NCI-H146 (cell line): ENCODE data around the gene FBXO9.

ENCODE experiments used
- DNase-seq: peaks from one replicate; lab custom pipeline; 2025; lab: John Stamatoyannopoulos, UW

FBXO9 gene

DNA sequence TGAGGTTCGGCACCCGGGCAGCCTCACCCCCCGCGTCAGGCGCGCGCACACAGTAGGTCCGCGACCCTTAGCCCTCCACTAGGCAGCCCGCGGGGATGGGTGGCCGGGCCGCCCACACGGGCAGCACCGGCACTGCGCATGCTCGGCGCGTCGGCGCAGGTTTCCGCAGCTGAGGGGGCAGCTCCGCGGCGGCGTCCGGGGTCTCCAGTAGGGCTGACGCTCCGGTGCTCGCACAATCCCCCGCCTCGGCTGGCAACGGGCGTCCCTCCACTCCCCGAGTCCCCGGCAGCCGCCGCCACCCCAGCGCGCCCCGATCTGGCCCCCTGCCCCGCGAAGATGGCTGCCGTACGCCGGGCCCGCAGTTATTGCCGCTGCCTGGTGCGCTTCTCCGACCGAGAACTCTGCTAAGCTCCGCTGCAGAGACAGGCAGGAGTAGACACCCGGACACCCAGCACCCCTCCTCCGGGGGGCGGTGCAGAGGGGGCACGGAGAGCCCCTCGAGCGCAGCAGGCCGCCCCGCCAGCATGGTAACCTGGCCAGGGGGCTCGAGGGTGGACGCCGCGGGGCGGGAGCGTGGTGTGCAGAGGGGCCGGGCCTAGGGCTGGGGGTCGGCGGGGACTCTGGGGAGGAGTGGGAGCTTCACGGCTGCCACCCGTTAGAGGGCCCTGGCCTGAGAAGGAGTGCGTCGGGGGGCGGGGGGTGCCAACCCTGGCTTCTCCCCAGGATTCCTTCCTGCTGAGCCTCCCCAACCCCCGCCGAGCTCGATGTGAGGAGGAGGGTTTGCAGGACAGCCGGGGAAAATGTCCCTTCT lies at the start of gene FBXO9:
Gene FBXO9 (plus strand): TSS at position 139 of the 811 bp plus-strand sequence. CDS start 386 bp downstream, at position 525.
- peak; percentile 67 for DNase-seq

DNA sequence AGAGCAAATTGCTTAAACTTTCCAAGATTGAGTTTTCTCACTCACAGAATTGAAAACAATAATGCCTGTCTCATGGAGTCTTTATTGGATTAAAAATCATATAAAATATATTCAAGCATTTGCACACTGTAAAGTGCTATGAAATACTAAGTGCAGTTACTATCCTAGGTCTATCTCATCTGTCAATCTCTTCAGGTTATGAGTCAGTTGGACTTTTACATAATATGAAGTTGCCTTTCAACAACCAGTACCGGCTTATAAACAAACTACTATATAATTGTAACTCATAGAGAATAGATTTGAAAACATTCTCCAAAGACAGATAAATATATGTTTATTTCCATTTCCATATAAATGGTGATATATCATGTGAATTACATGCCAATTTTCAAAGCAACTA lies 49.7 kb upstream of the FBXO9 start:
- DNase-seq, result no peak

DNA sequence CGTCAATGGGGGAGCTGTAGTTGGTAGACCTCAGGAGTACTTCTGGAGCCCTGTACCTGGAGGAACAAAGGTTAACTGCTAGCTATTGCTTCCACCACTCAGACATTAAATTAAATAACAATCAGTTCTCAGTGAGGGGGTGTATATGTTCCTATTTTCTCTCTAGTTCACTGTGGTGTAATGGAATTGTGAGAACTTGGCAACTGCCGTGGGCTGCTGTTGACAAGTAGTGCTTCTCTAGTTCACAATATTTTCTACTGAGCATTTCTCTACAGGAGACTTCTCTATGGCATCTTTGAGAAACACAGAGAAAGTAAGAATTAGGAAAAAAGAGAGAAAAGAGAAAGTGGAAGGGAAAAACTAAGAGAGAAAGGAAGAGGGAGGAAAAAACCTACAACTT lies 46.8 kb upstream of the FBXO9 start:
- DNase-seq, result no peak

DNA sequence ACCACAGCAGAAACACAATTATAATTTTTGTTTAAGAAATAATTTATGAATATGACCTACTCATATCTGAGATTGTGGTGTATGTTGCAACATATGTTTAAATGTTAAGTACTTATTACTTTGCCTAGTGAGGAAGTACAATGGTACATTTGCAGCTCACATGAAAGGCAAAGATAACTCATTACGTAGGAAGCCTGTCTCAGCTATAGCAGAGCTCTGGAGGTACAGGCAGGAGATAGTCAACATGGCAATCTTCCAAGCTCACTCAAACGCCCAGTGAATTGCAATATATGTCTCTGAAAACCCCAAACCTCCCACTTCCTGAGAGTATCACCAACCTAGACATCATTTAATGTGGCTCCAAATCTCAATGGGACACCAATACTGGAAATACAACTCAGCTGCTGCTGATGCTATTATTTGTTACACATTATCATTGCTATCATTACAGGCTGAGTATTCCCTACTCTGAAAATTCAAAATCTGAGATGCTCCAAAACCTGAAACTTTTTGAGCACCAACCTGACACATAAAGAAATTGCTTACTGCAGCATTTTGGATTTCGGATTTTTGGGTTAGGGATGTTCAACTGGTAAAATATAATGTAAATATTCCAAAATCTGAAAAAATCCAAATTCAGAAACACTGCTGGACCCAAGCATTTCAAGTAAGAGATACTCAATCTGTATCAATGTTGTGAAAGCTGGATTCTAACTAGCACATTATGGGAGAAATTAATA lies 45.0 kb upstream of the FBXO9 start:
- no peak for DNase-seq

DNA sequence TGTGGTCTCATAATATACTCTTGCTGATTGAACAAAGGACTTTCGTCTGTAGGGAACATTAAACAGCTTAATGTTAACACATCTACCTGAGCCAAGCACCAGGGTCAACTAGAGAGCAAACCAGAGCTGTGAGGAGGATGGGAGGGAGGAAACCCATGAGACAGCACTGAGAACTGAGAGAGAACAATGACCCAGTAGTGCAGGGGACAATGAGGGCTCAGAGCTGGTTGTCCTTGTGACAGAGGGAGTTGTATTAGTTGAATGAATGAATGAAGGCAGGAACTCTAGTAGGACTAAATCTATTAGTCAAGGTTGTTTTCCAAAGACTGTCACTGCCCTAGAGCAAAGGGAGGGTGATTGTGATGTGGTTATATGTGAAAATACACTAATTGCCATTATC lies 41.9 kb upstream of the FBXO9 start:
- DNase-seq, result no peak

DNA sequence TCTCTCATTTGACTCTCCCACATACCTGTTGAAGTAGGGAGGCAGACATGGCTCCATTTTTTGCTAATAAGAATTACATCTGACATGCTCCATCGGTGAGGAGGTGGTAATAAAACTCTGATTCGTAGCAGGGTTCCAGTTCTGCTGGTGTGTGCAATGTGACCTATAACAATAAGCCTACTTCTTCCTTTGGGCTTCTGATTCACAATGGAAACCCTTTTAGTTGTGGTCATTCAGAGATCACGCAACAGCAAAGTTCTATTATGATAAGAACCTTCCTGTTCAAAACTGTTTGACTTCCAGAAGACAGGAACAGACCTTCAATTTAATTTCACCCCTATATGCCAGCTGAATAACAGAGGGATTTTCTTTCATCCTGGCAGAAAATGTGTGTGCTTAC lies 38.7 kb upstream of the FBXO9 start:
- no peak for DNase-seq

DNA sequence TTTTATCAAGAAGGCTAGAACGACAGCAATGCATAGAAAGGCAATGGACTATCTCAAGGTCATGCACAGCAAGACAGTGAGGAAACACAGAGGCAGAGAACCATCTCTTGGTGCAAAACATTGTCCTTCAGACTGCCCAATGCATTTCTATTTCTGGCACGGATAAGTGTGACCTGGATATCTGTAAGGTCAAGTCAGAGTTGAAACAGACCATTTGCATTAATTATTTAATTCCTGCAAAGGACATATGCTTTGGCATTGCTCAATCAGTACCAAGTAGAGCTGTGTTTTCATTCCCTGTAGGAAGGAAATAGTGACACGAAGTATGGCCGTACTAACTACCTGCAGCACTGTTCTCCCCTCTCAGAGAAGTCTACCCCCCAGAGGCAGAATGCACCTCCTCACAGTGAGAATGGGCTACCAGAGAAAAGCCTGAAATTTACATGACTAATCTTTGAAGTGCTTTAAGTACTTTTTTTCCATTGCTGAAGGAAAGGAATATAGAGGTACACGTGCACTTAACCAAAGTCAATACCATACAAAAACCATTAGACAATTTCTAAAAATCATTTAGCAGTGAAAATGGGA lies 38.0 kb upstream of the FBXO9 start:
- DNase-seq, result no peak

DNA sequence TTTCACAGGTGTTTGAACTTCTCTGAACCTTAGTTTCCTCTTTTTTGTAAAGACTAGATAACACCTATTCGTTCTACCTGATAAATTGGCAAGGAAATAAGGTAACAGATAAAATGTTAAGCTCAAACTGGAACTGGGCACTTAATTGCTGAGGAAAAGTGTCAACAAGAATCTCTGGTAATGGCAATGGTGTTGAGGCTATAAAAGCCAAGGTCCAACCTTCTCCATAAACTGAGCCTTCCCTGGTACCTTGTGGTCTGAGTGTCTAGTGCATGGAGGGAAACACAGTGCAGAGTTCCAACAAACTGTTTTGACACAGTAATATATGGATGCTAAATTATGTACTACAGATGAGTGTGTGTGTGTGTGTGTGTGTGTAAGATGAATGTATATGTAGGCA lies 36.7 kb upstream of the FBXO9 start:
- DNase-seq, result no peak

DNA sequence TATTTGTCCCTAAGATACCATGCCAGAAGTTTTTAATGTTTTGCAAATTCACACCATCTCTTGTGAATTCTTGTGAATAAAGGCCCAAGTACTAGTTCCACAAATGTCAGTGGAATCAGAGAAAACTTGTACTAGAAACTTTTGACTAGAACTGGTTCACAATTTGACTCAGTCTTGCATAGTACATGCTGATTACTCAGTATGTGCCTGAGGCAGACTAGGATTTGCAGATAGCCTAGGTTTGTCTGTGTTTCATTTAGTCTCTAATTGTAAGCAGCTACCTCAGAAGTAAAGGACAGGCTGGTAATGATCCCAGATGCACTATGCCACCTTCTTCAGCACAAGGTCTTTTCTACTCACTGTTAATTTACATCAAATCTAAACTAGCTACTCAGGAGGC lies 35.9 kb upstream of the FBXO9 start:
- DNase-seq, result no peak

DNA sequence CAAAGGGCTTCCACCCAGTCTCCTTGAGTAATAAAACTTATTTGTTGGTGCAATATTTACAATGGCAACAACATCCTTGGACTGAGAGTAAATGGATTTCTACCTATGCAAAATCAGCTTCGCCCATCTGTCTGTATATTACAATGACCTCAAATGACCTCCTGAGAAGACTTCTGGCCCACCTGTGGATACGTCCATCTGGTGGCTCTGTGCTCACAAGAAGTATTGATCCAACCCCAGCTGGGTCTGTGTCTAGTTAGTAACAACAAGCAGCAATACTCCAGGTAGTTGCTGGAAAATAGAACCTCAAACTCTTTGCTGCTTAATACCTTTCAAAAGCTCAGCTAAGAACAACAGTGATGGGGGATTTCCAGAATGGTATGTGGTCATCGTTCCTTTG lies 35.4 kb upstream of the FBXO9 start:
- DNase-seq, result peak; percentile 88

DNA sequence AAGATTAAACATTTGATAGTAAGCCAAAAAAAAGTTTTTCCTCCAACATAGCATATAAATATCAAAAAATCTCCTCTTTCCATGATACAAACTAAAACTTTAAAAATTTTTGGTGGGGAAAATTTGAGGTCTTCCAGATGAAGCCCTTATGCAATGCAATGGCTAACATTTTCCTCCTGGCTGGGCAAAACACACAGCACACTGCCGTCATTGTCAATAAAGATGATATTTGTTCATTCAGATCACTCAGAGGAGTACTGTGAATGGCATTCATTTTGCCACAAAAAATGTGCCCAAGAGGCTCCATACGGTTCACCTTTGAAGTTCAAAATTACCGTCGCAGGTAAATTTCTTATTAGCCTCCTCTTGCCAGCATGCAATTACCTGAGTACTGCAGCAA lies 33.9 kb upstream of the FBXO9 start:
- DNase-seq, result peak; percentile 4

DNA sequence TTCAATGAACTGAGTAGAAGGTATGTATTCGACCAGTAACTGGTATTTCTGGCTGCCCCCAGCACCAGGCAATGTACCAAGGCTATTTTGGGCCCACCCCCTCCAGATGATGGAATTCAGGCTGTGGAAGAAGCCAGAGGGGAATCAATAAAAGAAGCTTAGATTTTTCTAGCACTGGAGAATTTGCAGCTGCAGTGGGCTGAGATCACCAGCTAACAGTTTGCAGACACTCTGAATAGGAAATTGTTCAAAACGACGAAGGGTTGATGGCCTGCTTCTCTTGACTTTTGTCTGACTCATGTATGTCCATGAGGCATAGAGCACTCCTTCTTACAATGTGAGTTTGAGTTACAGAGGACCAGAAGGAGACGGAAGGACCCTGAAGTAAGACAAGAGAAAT lies 32.4 kb upstream of the FBXO9 start:
- DNase-seq, result no peak

DNA sequence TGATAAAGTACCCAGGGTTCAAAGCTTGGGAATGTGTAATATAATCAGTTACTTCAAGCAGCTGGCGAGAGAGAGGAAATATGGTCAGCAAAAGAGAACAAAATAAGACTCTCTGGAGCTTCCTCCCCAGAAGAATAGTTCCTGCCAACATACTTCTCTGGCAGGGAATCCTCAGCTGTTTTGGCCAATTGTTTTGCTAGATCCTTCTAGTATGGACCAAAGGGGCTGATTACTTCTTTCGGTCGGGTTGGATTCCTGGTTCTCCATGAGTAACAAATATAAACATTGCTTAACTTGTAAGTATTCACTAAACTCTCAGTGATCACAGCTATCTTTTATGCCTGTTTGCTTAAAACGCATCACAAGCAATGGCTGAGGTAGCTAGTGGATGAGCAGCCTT lies 31.4 kb upstream of the FBXO9 start:
- no peak for DNase-seq

DNA sequence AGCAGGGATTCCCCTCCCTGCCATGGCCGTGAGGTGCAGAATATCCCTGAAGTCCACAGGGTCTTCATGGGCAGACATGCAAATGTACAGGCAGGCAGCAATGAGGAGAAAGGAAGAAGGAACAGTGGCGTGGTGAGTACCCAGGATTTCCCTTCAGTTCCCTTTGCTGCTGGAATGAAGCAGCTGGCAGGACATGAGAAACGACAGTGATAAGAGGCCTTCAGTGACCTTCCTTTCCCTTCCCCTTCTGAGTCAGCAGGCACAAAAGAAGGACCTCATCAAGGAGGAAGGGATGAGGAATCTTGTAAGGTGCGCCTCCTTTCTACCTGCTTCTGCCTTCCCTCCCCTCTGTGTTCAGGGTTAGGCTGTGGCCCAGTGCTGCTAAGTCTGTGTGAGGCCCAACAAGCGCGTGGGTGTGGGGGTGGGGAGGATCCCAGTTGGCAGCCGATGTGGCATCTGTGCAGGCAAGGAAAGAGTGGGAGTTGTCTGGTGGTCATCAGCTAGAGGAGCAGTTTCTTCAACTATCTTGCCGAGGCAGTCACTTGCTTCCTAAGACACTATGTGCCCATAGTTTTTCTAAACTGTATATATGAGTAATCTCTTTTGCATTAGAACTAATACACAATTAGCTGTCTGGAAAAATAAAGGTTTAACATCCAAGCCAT lies 29.5 kb upstream of the FBXO9 start:
- DNase-seq, result no peak

DNA sequence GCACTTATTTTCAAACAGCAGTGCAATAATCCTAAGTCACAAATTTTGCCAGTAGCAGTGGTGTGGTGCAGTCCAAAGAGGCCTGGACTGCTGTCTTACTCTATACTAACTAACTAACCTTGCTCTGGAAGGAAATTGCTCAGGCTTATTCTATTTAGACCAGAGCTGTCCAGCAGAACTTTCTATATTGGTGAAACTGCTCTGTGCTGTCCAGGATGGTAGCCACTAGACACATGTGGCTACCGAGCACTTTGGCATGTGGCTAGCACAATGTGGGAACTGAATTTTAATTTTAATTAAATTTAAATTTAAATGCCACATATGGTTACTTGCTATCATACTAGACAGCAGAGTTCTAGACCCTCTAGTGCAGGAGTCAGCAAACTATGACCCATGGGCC lies 27.1 kb upstream of the FBXO9 start:
- no peak for DNase-seq

DNA sequence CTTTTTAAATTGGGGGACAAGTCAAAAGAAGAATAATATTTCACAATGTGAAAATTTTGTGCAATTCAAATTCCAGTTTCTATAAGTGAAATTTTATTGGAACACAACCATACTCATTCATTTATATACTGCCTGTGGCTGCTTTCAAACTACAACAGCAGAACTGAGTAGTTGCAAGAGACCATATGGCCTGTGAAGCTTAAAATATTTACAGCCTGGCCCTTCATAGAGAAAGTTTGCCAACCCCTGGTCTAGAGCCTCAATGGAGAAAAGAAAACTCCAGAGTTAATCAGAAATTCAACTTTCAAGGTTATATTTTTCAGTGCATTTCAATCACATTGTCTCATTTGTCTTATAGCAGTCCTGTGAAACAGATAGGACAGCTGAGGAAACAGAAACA lies 26.6 kb upstream of the FBXO9 start:
- DNase-seq, result no peak

DNA sequence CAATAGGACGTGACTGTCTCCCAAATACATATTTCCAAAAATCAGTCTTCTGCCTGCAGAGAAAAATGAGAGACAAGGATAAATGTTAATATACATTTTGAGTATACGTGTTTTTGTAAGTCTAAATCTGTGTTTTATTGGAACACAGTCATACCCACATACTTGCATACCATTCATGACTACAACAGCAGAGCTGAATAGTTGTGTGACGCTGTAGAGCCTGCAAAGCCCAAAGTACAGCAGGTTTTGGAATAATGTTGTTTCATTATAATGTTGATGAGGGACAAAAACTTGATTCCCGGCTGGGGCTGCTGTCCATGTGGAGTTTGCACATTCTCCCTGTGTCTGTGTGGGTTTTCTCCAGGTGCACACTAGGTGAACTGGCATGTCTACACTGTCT lies 23.8 kb upstream of the FBXO9 start:
- DNase-seq, result no peak

DNA sequence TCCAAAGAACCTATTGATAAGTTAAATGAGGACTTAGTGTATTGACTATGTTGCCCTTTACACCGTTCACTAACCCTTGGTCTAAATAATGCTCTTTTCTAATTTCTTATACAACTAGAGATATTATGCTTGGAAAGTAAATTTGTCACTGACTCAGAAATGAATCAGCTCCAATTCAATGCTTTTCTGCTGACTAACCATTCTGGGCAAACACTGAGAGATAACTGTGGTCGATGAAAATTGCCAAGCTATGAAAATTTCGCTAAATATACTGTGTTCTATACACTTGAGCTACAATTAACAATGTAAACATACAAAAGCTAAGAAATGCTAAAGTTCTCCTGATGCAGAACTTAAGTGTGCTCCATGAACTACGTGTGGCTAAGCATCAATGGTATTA lies 23.1 kb upstream of the FBXO9 start:
- no peak for DNase-seq

DNA sequence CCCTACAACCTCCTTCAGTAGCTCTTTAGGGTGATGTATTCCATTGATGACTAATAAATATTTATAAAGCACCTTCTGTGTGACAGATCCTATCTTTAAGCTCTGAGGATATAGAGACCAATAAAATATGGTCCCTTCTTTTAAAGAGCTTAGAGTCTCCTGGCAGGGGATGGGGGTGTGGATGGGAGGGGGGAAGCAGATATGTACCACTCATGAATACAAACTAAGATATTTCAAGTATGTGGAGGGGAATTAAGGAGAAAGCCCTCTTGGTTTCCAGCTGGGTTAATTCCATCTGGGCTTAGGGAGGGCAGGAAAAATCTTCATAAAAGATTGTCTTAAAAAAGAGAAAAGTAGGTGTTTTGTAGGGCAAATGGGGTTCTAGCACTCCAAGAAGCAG lies 21.6 kb upstream of the FBXO9 start:
- no peak for DNase-seq

DNA sequence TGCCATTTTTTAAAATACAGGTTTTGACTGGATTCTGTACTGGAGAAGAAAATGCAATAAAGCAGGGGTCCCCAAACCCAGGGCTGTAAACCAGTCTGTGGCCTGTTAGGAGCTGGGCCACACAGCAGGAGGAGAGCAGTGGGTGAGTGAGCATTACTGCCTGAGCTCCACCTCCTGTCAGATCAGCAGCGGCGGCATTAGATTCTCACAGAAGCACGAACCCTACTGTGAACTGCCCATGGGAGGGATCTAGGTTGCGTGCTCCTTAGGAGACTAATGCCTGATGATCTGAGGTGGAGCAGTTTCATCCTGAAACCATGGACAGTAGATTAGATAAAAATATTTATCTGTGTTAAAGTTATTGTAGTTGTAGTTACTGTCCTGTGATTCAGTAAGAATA lies 21.1 kb upstream of the FBXO9 start:
- DNase-seq, result no peak

DNA sequence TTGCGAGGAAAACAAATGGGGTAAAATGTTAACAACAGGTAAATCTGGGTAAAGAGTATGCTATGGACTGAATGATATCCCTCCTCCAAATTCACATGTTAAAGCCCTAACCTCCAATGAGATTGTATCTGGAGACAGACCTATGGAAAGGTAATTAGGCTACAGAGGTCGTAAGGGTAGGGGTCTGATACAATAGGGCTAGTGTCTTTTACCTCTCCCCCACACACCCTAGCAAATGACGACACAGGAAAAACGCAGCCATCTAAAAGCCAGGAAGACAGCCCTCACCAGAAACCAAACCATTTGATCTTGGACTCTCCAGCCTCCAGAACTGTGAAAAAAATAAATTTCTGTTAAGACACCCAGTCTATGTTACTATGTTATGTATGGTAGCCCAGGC lies 20.6 kb upstream of the FBXO9 start:
- no peak for DNase-seq

DNA sequence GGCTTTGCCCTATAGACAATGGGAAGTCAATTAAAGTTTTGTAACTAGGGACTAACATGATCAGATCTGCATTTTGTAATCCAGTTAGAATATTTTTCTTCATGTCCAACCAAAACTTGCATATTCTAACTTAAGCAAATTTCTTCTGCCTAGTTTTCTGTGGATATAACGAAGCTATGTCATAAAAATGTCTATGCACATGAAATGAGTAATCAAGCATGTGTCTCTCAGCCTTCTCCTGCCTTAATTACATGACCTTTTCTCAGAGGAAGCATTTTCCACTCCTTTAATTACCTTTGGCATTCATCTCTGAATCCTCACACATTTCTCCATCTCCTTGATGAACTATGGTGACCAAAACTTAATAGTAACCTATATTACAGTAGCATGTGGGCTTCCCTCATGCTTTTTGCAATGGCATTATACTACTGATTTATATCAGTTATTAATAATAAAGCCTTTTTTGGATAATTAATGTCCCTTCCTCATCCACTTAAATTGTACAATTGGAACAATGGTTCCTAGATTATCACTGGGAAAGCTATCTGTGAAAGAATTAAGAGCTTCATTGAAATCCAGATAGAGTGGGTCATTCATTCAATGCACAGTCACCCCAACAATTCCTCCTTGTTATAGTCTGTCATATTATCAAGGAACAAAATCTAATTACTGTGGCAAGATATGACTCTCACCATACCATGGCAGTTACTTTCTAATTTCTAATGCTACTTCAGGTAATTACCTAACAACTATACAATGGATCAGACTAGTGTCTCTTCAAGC lies 19.1 kb upstream of the FBXO9 start:
- no peak for DNase-seq
